ENCODE results near the gene BLM.

BLM gene

GRCh38 chr15:90851114-90851513, 134.0 kb downstream of the BLM start:
- DNase-seq (ENCODE audit: low spot score), result no peak

- no peak for DNase-seq (ENCODE audit: low spot score)
Observed at GRCh38 chr15:90851940-90852339, 134.8 kb downstream of the BLM start.

DNA sequence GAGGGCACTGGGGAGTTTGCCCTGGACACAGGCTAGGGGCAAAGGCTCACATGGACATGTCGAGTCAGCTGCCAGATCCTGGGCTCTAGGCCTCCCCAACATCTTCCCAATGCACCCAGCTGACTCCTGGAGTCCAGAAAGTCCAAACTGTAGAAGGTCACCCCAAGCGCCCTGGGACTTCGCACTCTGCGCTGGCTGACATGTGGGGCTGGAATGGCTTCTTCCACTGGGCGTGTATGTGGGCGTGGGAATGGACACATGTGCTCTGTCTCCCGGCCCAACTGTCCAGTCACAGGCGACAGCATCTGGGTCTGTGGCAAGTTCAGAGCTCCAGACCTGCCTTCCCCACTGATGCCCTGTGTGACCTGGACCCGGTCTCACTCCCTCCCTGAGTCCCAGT, 138.0 kb downstream of the BLM start:
- no peak for DNase-seq (ENCODE audit: low spot score)

GRCh38 chr15:90857337-90857736, 140.2 kb downstream of the BLM start:
- no peak for DNase-seq (ENCODE audit: low spot score)

DNA sequence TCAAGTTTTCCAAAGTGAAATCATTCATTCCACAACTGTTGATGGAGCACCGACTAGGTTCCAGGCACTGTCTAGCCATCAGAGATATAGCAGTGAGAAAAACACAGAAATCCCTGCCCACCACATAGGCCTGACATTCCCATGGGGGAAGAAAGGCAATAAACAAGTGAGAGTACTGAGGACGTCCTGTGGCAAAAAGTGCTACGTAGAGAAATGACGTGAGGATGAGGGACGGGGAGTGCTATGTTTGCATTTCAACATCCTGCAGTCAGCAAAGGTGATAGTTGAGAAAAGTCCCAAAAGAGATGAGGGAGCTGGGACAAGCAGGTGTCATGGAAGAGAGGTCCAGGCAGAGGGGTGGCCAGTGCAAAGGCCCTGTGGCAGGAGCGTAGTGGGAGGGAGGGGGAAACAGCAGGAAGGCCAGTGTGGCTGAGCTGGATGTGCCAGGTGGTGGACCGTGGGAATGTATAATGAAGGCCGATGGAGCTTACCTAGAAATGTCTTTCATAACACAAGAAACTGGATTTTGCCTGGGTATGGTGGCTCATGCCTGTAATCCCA, 140.8 kb downstream of the BLM start:
- DNase-seq (ENCODE audit: low spot score), result no peak

- no peak for DNase-seq (ENCODE audit: low spot score)
Observed at GRCh38 chr15:90859234-90860131, 142.3 kb downstream of the BLM start.

- DNase-seq (ENCODE audit: low spot score), result no peak
Observed at GRCh38 chr15:90860450-90860849, 143.3 kb downstream of the BLM start.

DNA sequence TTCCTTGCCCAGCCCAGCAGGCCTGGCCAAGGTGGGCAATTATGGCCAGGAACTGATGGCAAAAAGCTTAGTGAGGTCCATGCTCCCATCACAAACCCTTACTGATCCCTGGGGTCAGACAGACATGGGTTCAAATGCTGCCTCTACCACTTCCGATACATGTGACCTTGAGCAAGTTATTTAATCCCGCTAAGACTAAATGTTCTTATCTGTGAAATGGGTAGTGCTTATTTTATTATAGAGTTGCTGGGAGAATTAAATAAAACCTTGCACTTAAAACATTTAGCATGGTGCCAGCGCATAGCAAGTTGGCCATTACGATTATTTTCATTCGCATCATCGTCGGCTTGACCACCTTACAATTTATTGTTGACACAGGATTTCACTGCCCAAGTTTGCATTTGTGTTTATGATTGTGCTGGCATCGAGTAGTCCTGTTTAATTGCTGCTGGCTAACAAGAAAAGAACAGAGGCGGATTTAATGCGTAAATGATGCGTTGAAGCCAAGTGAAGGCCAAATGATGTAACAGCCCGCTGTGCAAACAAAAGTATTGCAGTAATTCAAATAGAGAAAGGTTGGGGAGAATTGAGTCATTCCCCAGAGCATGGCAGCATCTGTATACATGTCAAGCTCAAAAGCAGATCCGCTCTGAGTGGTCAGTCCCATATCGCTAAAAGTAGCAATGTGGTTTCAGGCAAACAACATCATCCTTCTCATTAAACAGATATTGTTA, 144.0 kb downstream of the BLM start:
- no peak for DNase-seq (ENCODE audit: low spot score)

- DNase-seq (ENCODE audit: low spot score), result no peak
Observed at GRCh38 chr15:90862487-90862886, 145.3 kb downstream of the BLM start.

GRCh38 chr15:90862964-90863778, 146.0 kb downstream of the BLM start:
- DNase-seq (ENCODE audit: low spot score), result no peak

DNA sequence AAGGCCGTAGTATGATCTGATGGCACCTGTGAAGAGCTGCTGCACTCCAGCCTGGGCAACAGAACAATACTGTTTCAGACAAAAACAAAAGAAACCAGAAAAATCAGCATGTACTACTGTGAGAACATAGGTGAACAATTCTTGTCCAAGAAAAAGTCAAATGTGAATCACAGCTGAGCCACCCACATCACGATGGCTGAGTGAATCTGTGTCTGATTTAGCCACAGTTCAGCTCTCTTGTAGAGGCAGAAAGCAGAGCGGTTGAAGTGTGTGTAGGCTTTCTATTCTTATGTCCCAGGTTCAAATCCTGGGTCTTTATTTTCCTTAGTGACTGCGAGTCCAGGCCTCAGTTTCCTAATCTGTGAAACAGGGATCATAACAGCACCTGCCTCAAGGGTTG, 146.8 kb downstream of the BLM start:
- DNase-seq (ENCODE audit: low spot score), result no peak

DNA sequence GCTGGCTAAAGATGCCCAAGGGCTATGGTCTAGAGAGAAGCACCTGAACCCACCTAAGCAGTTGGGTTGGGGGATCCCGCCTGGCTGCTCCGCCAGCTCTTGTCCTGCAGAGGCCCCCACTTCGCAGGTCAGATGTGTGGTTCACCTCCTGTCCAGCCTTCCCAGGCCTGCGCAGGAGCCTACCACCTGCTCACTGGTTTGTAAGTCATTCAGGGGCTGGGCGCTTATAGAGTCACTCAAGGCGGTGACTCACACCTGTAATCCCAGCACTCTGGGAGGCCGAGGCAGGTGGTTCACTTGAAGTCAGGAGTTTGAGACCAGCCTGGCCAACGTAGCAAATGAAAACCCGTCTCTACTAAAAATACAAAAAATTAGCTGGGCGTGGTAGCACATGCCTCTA, 147.4 kb downstream of the BLM start:
- no peak for DNase-seq (ENCODE audit: low spot score)

DNA sequence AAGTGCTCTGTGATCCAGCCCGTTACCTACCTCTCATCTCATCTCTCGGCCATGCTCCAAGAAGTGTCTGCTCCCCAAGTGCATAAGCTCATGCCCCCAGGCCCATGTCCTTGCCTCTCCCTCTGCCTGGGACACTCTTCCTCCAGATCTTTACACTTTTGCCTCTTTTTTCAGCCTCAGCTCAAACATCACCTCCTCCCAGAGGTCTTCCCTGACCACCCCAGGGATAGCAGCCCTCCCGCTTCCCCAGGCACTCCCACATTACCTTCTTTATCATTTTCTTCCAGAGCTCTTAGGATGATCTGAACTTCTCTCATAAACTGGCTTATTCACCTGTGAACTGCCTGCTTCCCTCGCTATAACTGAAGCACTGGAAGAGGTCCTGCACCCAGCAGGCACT, 148.6 kb downstream of the BLM start:
- DNase-seq (ENCODE audit: low spot score), result no peak

Measured in kidney tubule cell (primary cell).